ENCODE measurements around the gene PCDH15.

Gene PCDH15

DNA sequence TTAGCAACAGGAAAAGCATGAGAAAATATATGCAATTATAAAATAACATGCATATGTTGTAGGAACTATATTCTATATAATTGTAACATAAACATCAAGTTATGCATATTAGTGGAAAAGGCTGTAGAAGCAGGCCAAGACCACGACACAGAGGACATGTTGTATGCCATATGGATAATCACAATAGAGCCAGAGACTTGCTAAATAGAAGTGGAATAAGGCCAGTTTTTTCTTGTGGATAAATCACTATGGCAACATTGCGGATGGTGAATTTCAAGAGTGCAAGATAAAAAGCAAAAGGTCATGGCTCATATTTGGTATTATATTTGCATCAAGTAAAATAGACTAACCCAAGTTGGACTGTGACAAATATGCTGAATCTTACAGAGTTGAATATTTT lies 93.0 kb downstream of the PCDH15 start:
- DNase-seq = no peak

DNA sequence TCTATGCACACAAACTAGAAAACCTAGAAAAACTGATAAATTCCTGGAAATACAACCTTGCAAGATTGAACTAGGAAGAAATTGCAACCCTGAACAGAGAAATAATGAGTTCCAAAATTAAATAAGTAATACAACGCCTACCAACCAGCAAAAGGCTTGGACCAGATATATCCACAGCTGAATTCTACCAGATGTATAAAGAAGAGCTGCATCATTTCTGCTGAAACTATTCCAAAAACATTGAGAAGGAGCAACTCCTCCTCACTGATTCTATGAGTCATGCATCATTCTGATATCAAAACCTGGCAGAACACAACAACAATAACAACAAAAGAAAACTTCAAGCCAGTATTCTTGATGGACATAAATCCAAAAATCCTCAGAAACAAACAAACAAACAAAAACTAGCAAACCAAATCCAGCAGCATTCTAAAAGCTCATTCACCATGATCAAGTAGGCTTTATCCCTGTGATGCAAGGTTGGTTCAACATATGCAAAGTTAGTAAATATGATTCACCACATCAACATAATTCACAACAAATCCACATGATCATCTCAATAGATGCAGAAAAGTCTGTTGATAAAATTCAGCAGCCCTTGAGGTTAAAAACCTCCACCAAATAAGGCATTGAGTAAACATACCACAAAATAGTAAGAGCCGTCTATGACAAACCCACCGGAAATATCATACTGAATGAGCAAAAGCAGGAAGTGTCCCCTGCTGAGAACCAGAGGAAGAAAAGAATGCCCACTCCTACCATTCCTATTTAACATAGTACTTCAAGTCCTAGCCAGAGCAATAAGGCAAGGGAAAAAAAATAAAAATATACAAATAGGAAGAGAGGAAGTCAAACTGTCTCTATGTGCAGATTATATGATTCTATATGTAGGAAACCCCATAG lies 98.2 kb downstream of the PCDH15 start:
- DNase-seq = no peak

DNA sequence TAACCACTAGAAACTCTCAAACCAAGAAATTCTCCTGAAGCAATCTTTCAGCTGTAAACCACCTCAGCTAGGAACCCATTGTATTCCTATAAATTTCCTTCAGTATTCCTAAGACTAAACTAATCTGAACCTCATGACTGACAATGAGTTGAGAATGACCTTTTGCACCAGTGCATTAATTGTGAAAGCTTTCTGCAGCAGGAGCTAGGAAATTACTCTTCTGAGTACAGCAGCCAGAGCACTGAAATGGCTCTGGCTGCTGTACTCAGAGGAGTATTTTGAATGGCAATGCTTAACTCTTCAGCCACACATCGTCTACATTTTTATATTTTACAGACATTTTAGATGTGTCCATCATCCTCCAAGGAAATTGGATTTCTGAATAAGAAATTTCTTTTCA lies 109.7 kb downstream of the PCDH15 start:
- no peak for DNase-seq

- DNase-seq = no peak
Observed at GRCh38 chr10:54682554-54682953, 118.5 kb downstream of the PCDH15 start.

DNA sequence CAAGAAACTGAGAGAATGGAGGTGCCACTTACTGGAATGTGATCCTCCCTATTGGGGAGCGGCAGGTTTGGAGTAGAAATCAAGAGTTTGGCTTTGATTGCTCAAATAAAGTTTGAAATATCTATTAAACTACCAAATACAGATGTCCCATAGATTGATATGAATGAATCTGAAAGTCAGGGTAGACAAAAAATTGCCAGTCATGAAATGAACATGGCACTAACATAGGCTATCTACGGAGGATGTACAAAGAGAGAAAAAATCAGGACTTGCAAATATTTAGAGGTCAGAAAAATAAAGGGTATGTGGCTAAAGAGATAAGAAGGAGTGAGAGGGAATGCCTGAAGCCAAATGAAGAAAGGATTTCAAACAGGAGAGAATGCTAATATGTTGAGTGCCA lies 119.9 kb downstream of the PCDH15 start:
- no peak for DNase-seq

DNA sequence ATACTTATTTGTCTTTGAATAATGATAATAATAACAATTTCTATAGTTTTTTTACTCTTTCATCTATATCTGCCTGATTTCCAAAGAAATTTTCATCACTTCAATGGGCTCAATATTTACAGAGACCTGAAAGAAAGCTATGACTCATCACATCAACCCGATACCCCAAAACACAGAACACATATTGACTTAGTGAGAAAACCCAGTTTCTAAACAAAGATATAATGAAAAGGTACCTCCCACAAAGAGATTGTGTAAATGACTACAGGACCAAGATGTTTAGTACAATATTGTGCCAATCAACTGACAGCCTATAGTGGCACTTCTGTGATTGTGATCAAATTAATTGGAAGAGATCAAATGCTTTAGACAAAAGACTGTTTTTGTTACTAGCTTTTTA lies 133.9 kb downstream of the PCDH15 start:
- no peak for DNase-seq

DNA sequence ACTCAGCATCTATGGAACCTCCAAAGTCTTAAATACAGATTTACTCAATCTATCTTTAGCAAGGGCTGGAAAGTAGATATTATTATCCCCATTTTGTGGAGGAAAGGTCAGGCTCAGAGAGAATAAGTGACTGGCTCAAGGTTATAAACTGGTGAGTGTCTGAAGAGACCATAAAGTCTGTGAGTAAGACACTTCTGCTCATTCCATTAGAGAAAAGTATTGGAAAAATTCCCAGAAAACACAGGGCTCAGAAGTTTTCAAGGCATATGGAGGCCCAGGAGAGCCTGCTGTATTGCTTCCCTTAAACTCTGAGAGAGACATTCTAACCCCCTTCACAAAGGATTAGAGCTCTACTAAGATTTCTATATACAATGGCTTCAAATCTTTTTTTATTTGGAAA lies 134.8 kb downstream of the PCDH15 start:
- DNase-seq = no peak

DNA sequence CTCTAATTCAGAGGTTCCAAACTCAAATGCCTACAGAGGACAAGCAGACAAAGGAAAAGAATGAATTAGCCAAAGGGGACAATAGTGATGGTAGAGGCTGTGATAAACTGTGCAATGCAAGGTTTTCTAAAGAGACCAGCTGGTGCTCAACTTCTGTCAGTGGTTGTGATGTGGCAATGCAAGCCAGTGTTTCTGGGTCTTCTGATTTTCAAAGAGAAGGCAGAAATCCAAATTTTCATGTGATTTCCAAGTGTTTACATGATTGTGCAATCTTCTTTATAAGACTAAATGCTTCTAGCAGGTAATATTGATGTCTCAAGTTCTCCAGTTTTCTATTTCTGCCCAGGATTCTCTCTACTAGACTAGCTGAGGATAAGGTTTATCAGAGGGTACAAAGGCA lies 135.9 kb downstream of the PCDH15 start:
- DNase-seq = no peak

DNA sequence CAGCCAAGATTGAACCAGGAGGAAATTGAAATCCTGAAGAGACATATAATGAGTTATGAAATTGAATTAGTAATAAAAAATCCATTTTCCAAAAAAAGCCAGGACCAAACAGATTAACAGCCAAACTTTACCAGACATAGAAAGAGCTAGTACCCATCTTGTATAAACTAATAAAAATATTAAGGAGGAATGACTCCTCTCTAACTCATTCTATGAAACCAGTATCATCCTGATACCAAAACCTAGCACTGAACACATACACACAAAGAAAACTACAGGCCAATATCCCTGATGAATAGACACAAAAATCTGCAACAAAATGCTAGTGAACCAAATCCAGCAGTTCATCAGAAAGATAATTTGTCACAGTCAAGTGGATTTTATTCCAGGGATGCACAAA lies 140.6 kb downstream of the PCDH15 start:
- no peak for DNase-seq

GRCh38 chr10:54656643-54657042 lies 144.4 kb downstream of the PCDH15 start:
- DNase-seq = no peak

- no peak for DNase-seq
Observed at GRCh38 chr10:54653518-54653917, 147.5 kb downstream of the PCDH15 start.

- DNase-seq = no peak
Observed at GRCh38 chr10:54650547-54650946, 150.5 kb downstream of the PCDH15 start.

DNA sequence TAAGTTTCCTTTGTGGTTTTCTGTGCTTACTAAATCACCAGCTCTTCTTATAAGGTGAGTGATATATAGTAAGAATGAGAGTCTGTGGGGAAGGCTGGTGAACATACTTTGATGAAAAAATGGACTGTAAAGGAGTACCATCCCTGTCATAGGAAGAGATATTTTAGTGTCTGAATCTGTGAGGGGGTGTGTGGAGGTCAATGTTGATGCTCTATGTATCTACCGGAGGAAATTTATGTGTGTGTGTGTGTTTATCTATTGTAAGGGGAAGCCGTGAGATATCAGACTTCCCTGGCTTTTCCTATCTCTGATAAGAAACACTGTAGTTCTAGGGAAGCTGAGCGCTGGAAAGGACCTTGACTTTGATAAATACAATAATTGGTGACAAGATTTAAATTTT lies 179.0 kb downstream of the PCDH15 start:
- DNase-seq = no peak

DNA sequence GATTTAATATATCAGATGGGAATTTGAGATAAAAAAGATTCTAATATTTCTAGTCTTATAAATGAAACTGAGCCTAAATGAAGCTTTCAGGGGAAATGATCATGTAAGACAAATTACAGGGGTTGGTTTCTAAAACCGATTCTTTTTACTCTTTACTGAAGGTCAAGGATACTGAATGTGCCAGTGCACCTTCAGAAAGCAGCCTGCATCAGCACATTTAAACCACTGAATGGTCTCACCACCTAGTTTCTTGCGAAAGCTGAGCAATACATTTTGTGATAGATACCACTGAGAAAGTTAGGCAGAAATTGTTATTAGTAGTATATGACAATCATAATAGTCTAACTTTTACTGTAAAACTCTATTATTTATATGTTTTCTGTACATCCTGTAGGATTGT lies 180.7 kb downstream of the PCDH15 start:
- DNase-seq = no peak

DNA sequence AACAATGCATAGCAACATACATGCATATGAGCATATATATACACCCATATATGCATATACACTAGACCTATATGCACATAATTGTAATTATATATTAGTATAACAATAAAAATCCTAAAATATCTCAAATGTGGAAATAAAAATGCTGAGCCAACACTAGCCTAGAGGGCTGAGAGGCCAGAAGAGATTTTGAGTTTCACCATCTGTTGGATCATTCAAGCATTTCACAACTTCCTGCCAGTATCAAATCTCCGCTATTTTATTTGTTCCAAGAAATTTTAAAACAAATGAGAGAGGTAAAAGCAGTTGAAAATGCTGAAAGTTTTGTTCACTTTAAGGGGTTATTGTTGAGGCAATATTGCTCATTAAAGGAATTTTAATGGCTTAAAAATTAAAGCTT lies 187.0 kb downstream of the PCDH15 start:
- DNase-seq = no peak

GRCh38 chr10:54613162-54613561 lies 187.9 kb downstream of the PCDH15 start:
- DNase-seq = no peak

DNA sequence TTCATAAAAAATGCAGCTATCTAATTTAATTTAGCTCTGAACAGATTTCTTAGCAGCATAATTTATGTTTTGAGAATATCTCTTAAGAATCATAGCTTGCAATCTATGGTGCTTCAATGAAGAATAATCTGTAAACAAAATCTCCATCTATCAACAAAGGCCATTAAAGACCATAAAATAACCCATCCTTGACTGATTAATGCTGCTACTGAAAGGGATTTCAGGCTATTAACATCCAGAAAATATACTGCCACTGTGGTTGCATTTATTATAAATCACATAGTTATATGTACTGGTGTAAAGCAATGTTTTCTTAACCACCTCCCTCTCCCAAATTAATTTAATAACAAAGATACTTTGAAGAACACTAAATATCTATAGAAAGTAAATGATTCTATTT lies 191.6 kb downstream of the PCDH15 start:
- DNase-seq = no peak

DNA sequence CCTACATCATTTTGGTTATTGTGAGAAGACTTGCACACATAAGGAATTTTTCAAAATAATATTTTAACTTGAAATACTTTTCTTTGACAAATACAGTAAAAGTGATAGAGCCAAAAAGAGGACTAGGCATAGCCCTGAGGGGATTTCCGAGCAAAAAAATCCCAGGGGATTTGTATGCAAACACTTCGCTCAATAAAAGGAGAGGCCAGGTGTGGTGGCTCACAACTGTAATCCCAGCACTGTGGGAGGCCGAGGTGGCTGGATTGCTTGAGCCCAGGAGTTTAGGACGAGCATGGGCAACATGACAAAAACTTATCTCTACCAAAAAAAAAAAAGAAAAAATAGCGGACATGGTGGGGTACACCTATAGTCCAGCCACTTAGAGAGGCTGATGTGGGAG lies 193.0 kb downstream of the PCDH15 start:
- DNase-seq = no peak

GRCh38 chr10:54594289-54594688 lies 206.7 kb downstream of the PCDH15 start:
- no peak for DNase-seq

DNA sequence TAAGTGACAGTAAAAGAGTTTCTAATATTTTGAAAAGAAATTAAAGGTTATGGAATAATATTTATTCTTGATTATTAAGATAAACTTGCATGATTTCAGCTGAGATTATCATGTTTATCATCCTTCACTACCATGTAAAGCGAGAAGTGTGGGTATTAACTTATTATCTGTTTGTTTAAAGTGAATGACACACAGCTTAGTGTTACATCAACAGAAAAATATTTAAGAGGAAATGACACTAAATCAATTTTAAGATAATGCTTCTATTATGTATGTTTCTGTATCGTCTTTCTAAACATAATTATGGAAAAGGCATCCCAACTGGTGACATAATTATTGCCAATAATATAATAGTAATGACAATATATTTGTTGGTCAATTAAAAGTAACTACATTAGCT lies 213.1 kb downstream of the PCDH15 start:
- DNase-seq = no peak

GRCh38 chr10:54585572-54585971 lies 215.5 kb downstream of the PCDH15 start:
- DNase-seq = no peak

GRCh38 chr10:54577682-54578081 lies 223.3 kb downstream of the PCDH15 start:
- DNase-seq = no peak

DNA sequence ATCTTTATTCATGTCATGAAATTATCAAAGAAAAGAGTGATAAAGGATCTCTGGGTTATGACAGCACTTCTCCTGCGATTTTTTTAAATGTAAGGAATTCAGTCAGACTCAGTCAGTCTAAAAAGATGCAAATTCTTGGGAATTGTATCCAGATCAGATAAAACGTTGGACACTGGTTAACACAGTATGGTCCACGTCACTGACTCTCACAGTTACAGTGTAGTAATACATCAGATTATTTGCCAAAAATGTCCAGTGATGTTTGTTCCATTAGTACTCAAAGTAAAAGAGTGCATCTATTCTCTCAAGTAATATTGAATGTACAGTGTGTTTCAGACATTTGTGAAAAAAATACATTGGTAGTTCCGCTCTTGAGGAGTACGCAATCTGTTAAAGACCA lies 224.5 kb downstream of the PCDH15 start:
- no peak for DNase-seq

- no peak for DNase-seq
Observed at GRCh38 chr10:54559498-54559897, 241.5 kb downstream of the PCDH15 start.

DNA sequence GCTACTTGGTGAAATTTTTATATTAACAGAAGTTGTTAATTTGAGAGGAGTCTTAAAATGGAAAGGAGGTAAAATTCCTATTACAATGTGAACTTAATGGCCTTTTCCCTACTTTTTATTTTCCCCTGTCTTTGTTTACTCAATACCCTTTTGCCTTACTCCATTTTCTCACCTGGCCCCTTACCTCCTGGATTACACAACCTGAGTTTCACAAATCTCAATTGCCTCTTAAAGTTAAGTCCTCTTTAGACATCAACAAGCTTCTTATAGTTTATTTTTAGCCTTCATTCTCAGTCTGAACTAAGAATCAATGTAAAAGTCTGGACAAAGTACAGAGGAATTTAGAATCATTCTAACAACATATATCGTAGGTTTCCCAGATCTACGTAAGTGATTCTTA lies 247.0 kb downstream of the PCDH15 start:
- no peak for DNase-seq
